GM12878 (cell line): ENCODE results near the gene PSMB5. TPM values are rescaled to one million over a fixed set of nuclear protein-coding genes. Genes with fewer than 3 reads are reported as not detected.

Source experiments
- CTCF ChIP-seq, 3 experiments: IDR thresholded peaks in 2 of 3; conservative IDR thresholded peaks in 1 of 3; 2 replicates each; pipeline ENCODE4 v1.5.1; 2011; ENCODE audit warnings: low read depth in 3 of 3, low read length in 3 of 3, mild to moderate bottlenecking in 3 of 3, control low read depth in 2 of 3, moderate library complexity in 2 of 3, inconsistent platforms in 1 of 3, mixed read lengths in 1 of 3; ENCODE audit not compliant: control insufficient read depth in 2 of 3, insufficient read depth in 1 of 3; ENCODE audit errors: extremely low read depth in 1 of 3
- IRF5 ChIP-seq: fragments of 450-650 bp; IDR thresholded peaks from 2 replicates; pipeline ENCODE4 v1.6.1; 2017; ENCODE audit warnings: borderline replicate concordance
- POLR2AphosphoS2 ChIP-seq: IDR thresholded peaks from 2 replicates; pipeline ENCODE4 v1.6.1; 2011; ENCODE audit warnings: low read depth, mild to moderate bottlenecking, low read length, improper control_type of control experiment, moderate library complexity
- RAD21 ChIP-seq: IDR thresholded peaks from 2 replicates; pipeline ENCODE4 v1.6.1; 2011; ENCODE audit warnings: mild to moderate bottlenecking, low read depth, low read length, moderate library complexity; ENCODE audit not compliant: insufficient read depth
- SIN3A ChIP-seq: IDR thresholded peaks from 2 replicates; pipeline ENCODE4 v1.6.1; 2012; ENCODE audit warnings: low read depth, low read length, improper control_type of control experiment
- SREBF2 ChIP-seq: IDR thresholded peaks from 2 replicates; pipeline ENCODE4 v1.6.1; 2012; ENCODE audit warnings: mild to moderate bottlenecking, low read length
- WRNIP1 ChIP-seq: IDR thresholded peaks from 2 replicates; pipeline ENCODE4 v1.6.1; 2011; ENCODE audit warnings: low read depth, low read length, improper control_type of control experiment, borderline replicate concordance
- YBX1 ChIP-seq: fragments of 450-650 bp; IDR thresholded peaks from 2 replicates; pipeline ENCODE4 v1.6.1; 2016; ENCODE audit warnings: antibody characterized with exemption
- polyA plus RNA-seq, 11 experiments: library from polyadenylated mRNA; depleted of rRNA in 4 of 11; unstranded in 6 of 11; stranded (reverse) in 5 of 11; fragments of >200 nt; fragmentation: Nextera tagmentation in 4 of 11; fragmentation: Illumina TruSeq in 1 of 11; extraction: Ambion mirVana in 4 of 11; extraction: Trizol in 1 of 11; gene quantifications; 1 replicate in 1 of 11; 2 replicates in 10 of 11; pipeline versions ENCODE4 v1.2.1 to v1.2.3, GENCODE V29; 2011 to 2016; ENCODE audit warnings: inconsistent platforms in 2 of 11, missing spikeins in 2 of 11, low read depth in 1 of 11
- total RNA-seq, 4 experiments: library from RNA; depleted of rRNA in 3 of 4; stranded (reverse); fragments of >200 nt in 3 of 4; fragmentation: Illumina TruSeq in 1 of 4; extraction: Trizol in 1 of 4; gene quantifications; 2 replicates each; pipeline versions ENCODE4 v1.2.1 to v1.2.3, GENCODE V29; 2013 to 2021
- TF ChIP-seq, protein P1 (sequence below): fragments of 450-650 bp; IDR thresholded peaks from 2 replicates; pipeline ENCODE4 v1.6.1; 2017; ENCODE audit warnings: antibody characterized with exemption, mild to moderate bottlenecking, moderate library complexity
- TF ChIP-seq, protein P2 (sequence below): fragments of 150-350 bp; IDR thresholded peaks from 2 replicates; pipeline ENCODE4 v1.6.1; 2014; ENCODE audit warnings: mild to moderate bottlenecking, low read depth, low read length
- TF ChIP-seq, protein P3 (sequence below): fragments of 450-650 bp; IDR thresholded peaks from 2 replicates; pipeline ENCODE4 v1.6.1; 2016; ENCODE audit warnings: mild to moderate bottlenecking, moderate library complexity, borderline replicate concordance
- TF ChIP-seq, protein P4 (sequence below): fragments of 450-650 bp; IDR thresholded peaks from 2 replicates; pipeline ENCODE4 v1.6.1; 2016; ENCODE audit warnings: mild to moderate bottlenecking

Gene PSMB5
- total and polyA plus RNA-seq, 10 of the 15 experiments (the other 5 are each of a cell fraction or from before 2014, with no cell fraction given): 84.5 to 802 (median 144) TPM

DNA sequence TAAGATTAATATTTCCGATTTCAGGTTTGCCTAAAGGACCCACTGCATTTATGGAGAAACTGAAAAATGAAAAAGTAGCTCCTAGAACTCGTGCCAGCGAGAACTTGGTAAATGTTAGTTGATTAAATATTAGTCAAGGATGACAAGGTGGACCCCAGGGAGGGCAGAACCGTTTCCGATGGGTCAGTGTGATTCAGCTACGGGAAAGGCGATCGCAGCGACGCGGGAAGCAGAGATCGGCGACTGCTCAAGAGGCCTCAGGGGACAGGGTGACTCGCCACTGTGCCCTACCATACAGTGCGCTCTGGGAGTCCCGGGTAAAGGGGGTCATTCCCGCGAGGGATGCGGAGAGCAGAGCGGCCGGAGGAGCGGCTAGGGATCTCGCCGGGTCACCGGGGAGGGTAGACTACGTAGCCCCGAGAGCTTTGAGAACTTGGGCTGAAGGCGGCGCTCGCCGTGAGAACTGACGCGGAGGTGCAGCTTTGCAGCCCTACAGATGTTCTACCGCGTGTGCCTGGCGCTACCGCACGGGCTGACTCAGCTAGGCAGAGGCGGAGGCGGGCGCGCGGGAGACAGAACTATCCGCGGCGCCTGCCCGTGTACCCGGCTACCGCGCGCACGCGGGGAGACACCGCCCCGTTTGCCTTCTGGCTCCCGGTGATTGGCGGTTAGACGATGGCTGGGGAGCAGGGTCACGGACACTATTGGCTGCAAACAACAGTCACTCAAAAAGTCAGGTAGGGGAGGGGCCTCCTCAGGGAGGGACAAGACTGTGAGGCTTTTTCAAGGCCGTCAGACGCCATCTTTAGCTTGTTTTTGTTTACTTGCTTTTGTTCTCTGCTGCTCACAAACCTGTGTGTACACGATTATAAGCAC lies 27.9 kb downstream of the PSMB5 start (continued):
- TF ChIP-seq, protein P1, sequence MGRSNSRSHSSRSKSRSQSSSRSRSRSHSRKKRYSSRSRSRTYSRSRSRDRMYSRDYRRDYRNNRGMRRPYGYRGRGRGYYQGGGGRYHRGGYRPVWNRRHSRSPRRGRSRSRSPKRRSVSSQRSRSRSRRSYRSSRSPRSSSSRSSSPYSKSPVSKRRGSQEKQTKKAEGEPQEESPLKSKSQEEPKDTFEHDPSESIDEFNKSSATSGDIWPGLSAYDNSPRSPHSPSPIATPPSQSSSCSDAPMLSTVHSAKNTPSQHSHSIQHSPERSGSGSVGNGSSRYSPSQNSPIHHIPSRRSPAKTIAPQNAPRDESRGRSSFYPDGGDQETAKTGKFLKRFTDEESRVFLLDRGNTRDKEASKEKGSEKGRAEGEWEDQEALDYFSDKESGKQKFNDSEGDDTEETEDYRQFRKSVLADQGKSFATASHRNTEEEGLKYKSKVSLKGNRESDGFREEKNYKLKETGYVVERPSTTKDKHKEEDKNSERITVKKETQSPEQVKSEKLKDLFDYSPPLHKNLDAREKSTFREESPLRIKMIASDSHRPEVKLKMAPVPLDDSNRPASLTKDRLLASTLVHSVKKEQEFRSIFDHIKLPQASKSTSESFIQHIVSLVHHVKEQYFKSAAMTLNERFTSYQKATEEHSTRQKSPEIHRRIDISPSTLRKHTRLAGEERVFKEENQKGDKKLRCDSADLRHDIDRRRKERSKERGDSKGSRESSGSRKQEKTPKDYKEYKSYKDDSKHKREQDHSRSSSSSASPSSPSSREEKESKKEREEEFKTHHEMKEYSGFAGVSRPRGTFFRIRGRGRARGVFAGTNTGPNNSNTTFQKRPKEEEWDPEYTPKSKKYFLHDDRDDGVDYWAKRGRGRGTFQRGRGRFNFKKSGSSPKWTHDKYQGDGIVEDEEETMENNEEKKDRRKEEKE: no peak
- TF ChIP-seq, protein P2, sequence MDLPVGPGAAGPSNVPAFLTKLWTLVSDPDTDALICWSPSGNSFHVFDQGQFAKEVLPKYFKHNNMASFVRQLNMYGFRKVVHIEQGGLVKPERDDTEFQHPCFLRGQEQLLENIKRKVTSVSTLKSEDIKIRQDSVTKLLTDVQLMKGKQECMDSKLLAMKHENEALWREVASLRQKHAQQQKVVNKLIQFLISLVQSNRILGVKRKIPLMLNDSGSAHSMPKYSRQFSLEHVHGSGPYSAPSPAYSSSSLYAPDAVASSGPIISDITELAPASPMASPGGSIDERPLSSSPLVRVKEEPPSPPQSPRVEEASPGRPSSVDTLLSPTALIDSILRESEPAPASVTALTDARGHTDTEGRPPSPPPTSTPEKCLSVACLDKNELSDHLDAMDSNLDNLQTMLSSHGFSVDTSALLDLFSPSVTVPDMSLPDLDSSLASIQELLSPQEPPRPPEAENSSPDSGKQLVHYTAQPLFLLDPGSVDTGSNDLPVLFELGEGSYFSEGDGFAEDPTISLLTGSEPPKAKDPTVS: no peak
- peak in 2 of 3 experiments; percentile 26 to 30; a peak in 3 of 6 replicates for TF ChIP-seq CTCF (IDR thresholded peaks at IDR 0.05 in 2 of 3, conservative IDR thresholded peaks at IDR 0.05 in 1 of 3; ENCODE audit: control insufficient read depth in 2 of 3, extremely low read depth in 1 of 3, insufficient read depth in 1 of 3, low read depth in 3 of 3, low read length in 3 of 3)
- no peak for TF ChIP-seq YBX1
- TF ChIP-seq, protein P3, sequence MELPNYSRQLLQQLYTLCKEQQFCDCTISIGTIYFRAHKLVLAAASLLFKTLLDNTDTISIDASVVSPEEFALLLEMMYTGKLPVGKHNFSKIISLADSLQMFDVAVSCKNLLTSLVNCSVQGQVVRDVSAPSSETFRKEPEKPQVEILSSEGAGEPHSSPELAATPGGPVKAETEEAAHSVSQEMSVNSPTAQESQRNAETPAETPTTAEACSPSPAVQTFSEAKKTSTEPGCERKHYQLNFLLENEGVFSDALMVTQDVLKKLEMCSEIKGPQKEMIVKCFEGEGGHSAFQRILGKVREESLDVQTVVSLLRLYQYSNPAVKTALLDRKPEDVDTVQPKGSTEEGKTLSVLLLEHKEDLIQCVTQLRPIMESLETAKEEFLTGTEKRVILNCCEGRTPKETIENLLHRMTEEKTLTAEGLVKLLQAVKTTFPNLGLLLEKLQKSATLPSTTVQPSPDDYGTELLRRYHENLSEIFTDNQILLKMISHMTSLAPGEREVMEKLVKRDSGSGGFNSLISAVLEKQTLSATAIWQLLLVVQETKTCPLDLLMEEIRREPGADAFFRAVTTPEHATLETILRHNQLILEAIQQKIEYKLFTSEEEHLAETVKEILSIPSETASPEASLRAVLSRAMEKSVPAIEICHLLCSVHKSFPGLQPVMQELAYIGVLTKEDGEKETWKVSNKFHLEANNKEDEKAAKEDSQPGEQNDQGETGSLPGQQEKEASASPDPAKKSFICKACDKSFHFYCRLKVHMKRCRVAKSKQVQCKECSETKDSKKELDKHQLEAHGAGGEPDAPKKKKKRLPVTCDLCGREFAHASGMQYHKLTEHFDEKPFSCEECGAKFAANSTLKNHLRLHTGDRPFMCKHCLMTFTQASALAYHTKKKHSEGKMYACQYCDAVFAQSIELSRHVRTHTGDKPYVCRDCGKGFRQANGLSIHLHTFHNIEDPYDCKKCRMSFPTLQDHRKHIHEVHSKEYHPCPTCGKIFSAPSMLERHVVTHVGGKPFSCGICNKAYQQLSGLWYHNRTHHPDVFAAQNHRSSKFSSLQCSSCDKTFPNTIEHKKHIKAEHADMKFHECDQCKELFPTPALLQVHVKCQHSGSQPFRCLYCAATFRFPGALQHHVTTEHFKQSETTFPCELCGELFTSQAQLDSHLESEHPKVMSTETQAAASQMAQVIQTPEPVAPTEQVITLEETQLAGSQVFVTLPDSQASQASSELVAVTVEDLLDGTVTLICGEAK: 0 out of 2 replicates have a peak, but pooled peaks have one; percentile 38
- TF ChIP-seq, protein P4, sequence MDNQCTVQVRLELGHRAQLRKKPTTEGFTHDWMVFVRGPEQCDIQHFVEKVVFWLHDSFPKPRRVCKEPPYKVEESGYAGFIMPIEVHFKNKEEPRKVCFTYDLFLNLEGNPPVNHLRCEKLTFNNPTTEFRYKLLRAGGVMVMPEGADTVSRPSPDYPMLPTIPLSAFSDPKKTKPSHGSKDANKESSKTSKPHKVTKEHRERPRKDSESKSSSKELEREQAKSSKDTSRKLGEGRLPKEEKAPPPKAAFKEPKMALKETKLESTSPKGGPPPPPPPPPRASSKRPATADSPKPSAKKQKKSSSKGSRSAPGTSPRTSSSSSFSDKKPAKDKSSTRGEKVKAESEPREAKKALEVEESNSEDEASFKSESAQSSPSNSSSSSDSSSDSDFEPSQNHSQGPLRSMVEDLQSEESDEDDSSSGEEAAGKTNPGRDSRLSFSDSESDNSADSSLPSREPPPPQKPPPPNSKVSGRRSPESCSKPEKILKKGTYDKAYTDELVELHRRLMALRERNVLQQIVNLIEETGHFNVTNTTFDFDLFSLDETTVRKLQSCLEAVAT: no peak
- TF ChIP-seq SREBF2: no peak
- TF ChIP-seq POLR2AphosphoS2: peak; percentile 88
- TF ChIP-seq SIN3A: no peak
- no peak for TF ChIP-seq RAD21
- 0 out of 2 replicates have a peak, but pooled peaks have one; percentile 24 for TF ChIP-seq IRF5
- no peak for TF ChIP-seq WRNIP1
